ENCODE measurements around the gene CAP2.
"Not testable (repeated sequence)": the region's sequence is repeated elsewhere in the genome, so short reads cannot be mapped to it uniquely, and the experiment has no call there.

CAP2 gene

DNA sequence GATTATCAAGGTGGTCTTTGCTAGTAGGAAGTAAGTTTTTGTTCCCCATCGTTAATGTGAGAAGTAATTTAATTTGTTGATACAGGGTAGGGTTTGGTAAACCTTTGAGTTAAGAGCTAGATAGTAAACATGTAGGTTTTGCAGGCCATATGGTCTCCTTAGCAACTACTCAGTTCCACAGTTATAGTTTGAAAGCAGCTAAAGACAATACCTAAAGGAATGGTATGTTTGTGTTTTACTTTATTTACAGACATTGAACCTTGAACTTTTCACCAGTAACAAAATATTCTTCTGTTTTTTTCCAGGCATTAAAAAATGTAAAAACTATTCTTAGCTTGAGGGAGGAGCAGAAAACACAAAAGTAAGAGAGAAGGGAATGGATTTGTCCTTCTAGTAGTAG, 1.7 kb downstream of the CAP2 start:
- DNase-seq (ENCODE audit: extremely low read depth, low read depth), result no peak
- H3K4me3 ChIP-seq (replicated peaks; ENCODE audit: low read depth, low read length), result no peak overlapping the region; the same call in 1 of the 2 replicates
- TF ChIP-seq, protein P1, sequence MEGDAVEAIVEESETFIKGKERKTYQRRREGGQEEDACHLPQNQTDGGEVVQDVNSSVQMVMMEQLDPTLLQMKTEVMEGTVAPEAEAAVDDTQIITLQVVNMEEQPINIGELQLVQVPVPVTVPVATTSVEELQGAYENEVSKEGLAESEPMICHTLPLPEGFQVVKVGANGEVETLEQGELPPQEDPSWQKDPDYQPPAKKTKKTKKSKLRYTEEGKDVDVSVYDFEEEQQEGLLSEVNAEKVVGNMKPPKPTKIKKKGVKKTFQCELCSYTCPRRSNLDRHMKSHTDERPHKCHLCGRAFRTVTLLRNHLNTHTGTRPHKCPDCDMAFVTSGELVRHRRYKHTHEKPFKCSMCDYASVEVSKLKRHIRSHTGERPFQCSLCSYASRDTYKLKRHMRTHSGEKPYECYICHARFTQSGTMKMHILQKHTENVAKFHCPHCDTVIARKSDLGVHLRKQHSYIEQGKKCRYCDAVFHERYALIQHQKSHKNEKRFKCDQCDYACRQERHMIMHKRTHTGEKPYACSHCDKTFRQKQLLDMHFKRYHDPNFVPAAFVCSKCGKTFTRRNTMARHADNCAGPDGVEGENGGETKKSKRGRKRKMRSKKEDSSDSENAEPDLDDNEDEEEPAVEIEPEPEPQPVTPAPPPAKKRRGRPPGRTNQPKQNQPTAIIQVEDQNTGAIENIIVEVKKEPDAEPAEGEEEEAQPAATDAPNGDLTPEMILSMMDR (IDR thresholded peaks at IDR 0.05; ENCODE audit: low read depth, low read length, missing control alignments), result no peak

DNA sequence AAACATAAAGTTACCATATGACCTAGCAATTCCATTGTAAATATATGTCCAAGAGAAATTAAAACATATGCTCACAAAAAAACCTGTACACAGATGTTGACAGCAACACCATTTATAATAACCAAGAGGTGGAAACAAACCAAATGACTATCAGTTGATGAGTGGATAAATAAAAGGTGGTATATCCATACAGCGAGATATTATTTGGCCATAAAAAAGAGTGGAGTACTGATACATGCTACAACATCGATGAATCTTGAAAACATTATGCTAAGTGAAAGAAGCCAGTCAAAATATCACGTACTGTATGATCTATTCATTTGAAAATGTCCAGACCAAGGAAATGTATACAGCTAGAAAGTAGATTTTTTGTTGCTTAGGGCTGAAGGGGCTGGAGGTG, 2.9 kb downstream of the CAP2 start:
- TF ChIP-seq, protein P1 (IDR thresholded peaks at IDR 0.05; ENCODE audit: low read depth, low read length, missing control alignments), result no peak
- no peak overlapping the region for H3K4me3 ChIP-seq (replicated peaks; ENCODE audit: low read depth, low read length)
- no peak for DNase-seq (ENCODE audit: extremely low read depth, low read depth)

DNA sequence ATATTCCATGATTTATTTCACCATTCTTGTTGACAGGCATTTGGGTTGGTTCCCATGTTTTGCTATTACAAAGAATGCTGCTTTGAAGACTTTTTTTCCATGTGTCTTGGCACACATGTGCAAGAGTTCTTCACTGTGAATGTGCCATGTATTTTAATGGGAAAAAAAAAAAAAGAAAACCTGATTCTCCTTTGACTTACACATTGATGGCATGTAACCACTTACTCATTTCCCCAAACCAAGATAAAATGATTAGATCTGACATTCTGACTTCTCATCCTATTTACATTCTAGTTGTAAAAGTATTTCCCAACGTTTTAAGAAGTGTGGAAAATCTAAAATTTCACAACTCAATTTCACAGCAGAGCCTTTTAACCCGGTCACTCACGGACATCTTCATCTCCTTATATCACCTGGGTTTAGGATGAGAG, 4.4 kb downstream of the CAP2 start:
- no peak for DNase-seq (ENCODE audit: extremely low read depth, low read depth)
- no peak overlapping the region for H3K4me3 ChIP-seq (replicated peaks; ENCODE audit: low read depth, low read length)
- TF ChIP-seq, protein P1 (IDR thresholded peaks at IDR 0.05; ENCODE audit: low read depth, low read length, missing control alignments), result no peak

DNA sequence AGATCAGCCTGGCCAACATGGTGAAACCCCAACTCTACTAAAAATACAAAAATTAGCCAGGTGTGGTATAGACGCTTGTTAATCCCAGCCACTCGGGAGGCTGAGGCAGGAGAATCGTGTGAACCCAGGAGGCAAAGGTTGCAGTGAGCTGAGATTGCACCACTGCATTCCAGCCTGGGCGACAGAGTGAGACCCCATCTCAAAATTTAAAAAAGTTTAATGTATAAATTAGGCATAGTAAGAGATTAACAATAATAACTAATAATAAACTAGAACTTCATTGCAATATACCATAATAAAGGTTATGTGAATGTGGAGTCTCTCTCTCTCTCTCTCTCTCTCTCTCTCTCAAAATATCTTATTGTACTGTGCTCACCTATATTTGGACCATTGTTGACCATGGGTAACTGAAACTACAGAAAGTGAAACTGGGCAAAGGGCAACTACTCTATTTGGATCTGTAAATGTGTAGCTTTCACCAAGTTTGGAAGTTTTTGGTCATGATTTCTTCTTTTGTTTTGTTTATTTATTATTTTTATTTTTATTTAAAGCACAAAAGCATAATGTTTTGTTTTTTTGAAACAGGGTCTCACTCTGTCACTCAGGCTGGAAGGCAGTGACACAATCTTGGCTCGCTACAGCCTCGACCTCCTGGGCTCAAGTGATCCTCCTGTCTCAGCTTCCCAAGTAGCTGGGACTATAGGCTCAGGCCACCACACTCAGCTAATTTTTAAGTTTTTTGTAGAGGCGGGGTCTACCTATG, 12.0 kb downstream of the CAP2 start:
- not testable (repeated sequence) for DNase-seq (ENCODE audit: extremely low read depth, low read depth)

DNA sequence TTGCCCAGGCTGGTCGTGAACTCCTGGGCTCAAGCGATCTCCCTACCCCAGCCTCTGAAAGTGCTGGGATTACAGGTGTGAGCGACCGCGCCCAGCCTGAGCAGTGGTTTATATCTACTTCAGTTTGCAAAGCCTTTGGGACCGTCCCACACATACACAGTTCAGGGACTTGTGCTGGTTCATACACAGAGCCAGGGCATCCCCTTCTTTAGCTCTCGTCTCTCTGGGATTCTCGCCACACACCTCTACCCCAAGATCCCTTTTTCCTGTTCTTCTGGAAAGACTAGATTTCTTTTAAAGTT, 12.5 kb downstream of the CAP2 start:
- TF ChIP-seq, protein P1 (IDR thresholded peaks at IDR 0.05; ENCODE audit: low read depth, low read length, missing control alignments), result no peak
- H3K4me3 ChIP-seq (replicated peaks; ENCODE audit: low read depth, low read length), result no peak overlapping the region
- no peak for DNase-seq (ENCODE audit: extremely low read depth, low read depth)

More for the DNA sequence above, 12.0 kb downstream of the CAP2 start:
- not testable (repeated sequence) for H3K4me3 ChIP-seq (replicated peaks; ENCODE audit: low read depth, low read length)

DNA sequence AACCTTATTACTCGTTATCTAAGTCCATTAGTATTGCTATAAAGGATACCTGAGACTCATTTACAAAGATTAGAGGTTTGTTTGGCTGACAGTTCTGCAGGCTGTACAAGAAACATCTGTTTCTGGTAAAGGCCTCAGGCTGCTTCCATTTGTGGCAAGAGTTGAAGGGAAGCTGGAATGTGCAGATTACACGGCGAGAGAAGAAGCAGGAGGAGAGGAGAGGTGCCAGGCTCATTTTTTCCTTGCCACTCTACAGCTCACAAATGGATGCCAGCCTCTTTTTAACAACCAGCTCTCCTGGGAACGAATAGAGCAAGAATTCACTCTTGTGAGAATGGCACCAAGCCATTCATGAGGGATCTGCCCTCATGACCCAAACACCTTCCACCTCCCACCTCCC, 14.7 kb downstream of the CAP2 start:
- no peak for DNase-seq (ENCODE audit: extremely low read depth, low read depth)
- H3K4me3 ChIP-seq (replicated peaks; ENCODE audit: low read depth, low read length), result no peak overlapping the region
- TF ChIP-seq, protein P1 (IDR thresholded peaks at IDR 0.05; ENCODE audit: low read depth, low read length, missing control alignments), result no peak

DNA sequence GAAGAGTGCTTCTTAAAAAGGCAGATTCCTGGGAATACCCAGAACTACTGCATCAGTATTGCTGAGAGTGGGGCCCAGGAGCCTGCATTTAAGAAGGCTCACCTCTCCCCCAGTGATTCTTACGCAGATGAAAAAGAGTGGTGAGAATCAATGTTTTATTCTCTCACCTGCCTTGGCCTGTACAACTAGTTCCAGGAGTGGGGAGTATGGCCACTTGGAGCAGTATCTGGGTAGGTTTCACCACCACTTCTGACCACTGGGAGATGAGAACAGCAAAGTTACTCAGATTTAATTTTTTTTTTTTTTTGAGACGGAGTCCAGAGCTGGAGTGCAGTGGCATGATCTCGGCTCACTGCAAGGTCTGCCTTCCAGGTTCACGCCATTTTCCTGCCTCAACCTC, 16.9 kb downstream of the CAP2 start:
- TF ChIP-seq, protein P1 (IDR thresholded peaks at IDR 0.05; ENCODE audit: low read depth, low read length, missing control alignments), result no peak
- no peak overlapping the region for H3K4me3 ChIP-seq (replicated peaks; ENCODE audit: low read depth, low read length)
- DNase-seq (ENCODE audit: extremely low read depth, low read depth), result no peak

Data from HFF-Myc (cell line).